RWPE1 (cell line): ENCODE measurements around the gene FMOD.

ENCODE experiments used
- CTCF ChIA-PET: fragments of 350-600 bp; sonication (Branson Sonifier 250); formaldehyde crosslinking; extraction: SDS; loops from one replicate; lab custom pipeline; 2021; lab: Yijun Ruan, JAX
- POLR2A ChIA-PET: fragments of 400-600 bp; formaldehyde crosslinking; extraction: SDS; loops from one replicate; lab custom pipeline; 2020; ENCODE audit warnings: antibody characterized with exemption; ENCODE audit not compliant: low non-redundant PET; lab: Yijun Ruan, JAX
- DNase-seq: peaks from one replicate; pipeline ENCODE4 v3.0.0; 2012; ENCODE audit warnings: low spot score
- H3K27ac ChIP-seq: fragments of 450-650 bp; 2 replicates; pipeline ENCODE4 v1.5.1; 2017
- TF ChIP-seq, protein P1 (sequence below): fragments of 450-650 bp; conservative IDR thresholded peaks from 2 replicates; pipeline ENCODE4 v1.5.1; 2017; ENCODE audit warnings: low read depth, mild to moderate bottlenecking

FMOD gene

DNA sequence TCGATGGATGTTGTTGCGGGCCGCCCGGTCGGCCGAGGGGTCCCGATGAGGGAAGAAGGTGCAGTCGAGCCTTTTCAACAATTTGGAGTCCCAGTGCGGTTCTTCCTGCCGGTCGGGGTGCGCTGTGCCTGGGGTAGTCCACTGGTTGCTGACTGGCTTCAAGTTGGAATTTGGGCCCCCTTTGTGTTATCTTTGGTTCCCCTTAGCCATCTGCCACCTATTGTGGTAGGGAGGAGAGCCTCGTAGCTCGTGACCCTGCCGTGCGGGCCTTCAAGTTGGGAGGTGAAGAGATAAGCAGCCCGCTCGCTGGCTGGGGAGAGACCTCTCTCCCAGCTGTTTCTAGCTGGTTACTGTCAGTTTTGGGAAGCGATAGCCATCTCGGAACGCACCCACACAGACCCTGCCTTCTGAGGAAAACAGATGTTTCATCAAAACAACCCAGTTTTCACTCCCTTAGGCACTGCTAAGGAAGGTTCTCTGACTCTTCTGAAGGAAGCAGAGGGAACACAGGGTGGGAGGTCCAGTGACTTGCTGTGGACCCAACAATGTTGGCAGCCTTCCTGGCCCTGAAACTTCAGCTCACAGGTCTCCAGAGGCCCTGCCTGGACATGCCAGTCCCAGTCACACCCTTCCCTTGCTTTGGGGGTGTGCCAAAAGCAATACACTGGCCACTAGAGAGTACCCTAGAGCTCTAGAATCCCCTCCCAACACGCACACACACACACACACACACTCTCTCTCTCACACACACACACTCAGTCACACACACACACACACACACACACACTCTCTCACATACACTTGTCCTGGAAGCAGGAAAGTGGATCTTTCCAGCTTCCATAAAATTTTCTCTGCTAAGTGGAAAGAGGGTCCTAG is 44.6 kb downstream of the FMOD start:
- H3K27ac ChIP-seq, result peak overlapping the region; percentile 92
- ChIA-PET POLR2A (interaction anchor here (0.6 to 2.4 kb wide), 5 partner anchors 15 to 78 kb away, joined by 3 to 17 read pairs (median 5); no protein-coding TSS in a partner anchor), CTCF (interaction anchor here (0.5 to 5.8 kb wide), 24 partner anchors 11 to 722 kb away, joined by 3 to 44 read pairs (median 4); no protein-coding TSS in a partner anchor)
- TF ChIP-seq, protein P1, sequence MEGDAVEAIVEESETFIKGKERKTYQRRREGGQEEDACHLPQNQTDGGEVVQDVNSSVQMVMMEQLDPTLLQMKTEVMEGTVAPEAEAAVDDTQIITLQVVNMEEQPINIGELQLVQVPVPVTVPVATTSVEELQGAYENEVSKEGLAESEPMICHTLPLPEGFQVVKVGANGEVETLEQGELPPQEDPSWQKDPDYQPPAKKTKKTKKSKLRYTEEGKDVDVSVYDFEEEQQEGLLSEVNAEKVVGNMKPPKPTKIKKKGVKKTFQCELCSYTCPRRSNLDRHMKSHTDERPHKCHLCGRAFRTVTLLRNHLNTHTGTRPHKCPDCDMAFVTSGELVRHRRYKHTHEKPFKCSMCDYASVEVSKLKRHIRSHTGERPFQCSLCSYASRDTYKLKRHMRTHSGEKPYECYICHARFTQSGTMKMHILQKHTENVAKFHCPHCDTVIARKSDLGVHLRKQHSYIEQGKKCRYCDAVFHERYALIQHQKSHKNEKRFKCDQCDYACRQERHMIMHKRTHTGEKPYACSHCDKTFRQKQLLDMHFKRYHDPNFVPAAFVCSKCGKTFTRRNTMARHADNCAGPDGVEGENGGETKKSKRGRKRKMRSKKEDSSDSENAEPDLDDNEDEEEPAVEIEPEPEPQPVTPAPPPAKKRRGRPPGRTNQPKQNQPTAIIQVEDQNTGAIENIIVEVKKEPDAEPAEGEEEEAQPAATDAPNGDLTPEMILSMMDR, result peak; percentile 61; the same call in 1 of the 2 replicates
- peak; percentile 93 for DNase-seq

GRCh38 chr1:203305809-203306088 is 45.2 kb downstream of the FMOD start:
- DNase-seq, result no peak
- ChIA-PET CTCF (interaction anchor here (0.5 to 5.8 kb wide), 13 partner anchors 11 to 722 kb away, joined by 3 to 44 read pairs (median 4); no protein-coding TSS in a partner anchor), POLR2A (interaction anchor here (0.8 kb wide), 1 partner anchor 14 kb away, joined by 3 read pairs; no protein-coding TSS in a partner anchor)
- peak overlapping the region; percentile 92 for H3K27ac ChIP-seq
- TF ChIP-seq, protein P1, result no peak

GRCh38 chr1:203304919-203305808 is 45.8 kb downstream of the FMOD start, which contains the start of gene BTG2:
Gene BTG2, plus strand, starts transcription at chr1:203305519. Its CDS starts 88 bp downstream, at chr1:203305607.
- TF ChIP-seq, protein P1, result no peak
- POLR2A ChIA-PET, result interaction anchor here (0.5 to 0.8 kb wide), 2 partner anchors 10 to 31 kb away, joined by 3 to 5 read pairs; no protein-coding TSS in a partner anchor
- peak; percentile 99 for DNase-seq
- CTCF ChIA-PET, result interaction anchor here (0.5 to 5.8 kb wide), 7 partner anchors 14 to 84 kb away, joined by 3 to 44 read pairs (median 4); no protein-coding TSS in a partner anchor
- peak within 1 kb of the TSS; percentile 92 for H3K27ac ChIP-seq

DNA sequence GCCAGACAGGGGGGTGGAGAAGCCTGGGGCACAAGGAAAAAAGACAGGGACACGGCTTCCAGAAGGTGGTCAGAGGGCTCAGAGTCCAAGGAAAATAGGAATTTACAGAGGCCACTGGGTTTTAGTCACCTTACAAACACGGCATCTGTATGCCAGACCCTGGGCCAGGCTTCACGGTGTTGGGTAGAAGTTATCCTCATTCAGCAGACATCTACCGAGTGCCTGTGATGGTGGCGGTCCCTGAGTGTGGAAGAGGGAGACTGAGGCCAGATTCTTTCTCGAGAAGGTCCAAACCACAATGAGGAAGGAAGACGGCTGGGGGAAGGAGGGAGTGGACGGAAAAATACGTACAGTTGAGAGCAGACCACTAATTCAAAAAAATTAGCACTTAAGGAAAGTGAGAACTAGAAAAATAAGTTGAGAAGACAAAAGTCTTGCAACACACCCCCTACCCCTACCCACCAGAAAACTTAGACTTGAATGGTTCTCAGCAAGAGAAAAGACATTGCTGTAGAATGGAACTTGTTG is 46.5 kb downstream of the FMOD start:
- peak overlapping the region; percentile 92 for H3K27ac ChIP-seq
- CTCF ChIA-PET, result interaction anchor here (5.8 kb wide), 1 partner anchor 36 kb away, joined by 44 read pairs; no protein-coding TSS in a partner anchor
- TF ChIP-seq, protein P1, result no peak
- no peak for DNase-seq
- POLR2A ChIA-PET, result interaction anchor here (0.5 to 0.8 kb wide), 2 partner anchors 9 to 30 kb away, joined by 3 to 5 read pairs; no protein-coding TSS in a partner anchor

DNA sequence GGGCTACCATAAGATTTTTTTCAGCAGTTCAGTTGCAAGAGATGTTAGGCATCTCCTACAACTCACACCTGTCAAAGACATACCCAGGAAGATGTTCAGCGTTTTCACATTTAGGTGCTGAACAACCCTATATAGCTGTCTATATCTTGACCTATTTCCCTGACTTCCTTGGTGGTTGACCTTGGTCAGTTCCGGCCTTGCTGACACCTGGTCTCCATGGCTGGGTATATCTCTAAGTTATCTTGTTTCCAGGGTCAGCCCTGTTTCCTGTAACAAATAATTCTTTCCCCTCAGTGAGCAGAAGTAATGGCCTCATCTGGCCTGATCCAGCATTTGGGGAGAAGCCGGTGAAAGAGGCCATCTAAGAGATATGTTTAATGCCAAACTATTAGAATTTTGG is 48.0 kb downstream of the FMOD start:
- ChIA-PET POLR2A (no interaction called here), CTCF (no interaction called here)
- no peak for DNase-seq
- no peak overlapping the region for H3K27ac ChIP-seq
- TF ChIP-seq, protein P1, result no peak
